Tibial nerve (tissue), 4 donors: Measurements from ENCODE around the gene SPDYE2B. TPM values are rescaled to one million over a fixed set of nuclear protein-coding genes. Genes with fewer than 3 reads are reported as not detected.
"Not testable (repeated sequence)": the region's sequence is repeated elsewhere in the genome, so short reads cannot be mapped to it uniquely, and the experiment has no call there.

Experiments
- DNase-seq, 2 donors: peaks; one replicate each; pipeline ENCODE4 v3.0.0-alpha.2; 2019; ENCODE audit warnings: low spot score in 2 of 2
- H3K27ac ChIP-seq, 4 donors: fragments of 200-600 bp; sonication (generic) in 3 of 4; one replicate each; pipeline ENCODE4 v1.5.1; 2017 to 2019; ENCODE audit warnings: mild to moderate bottlenecking in 1 of 4
- H3K27me3 ChIP-seq, 2 donors: fragments of 200-600 bp; sonication (generic) in 1 of 2; one replicate each; pipeline versions ENCODE4 v1.5.1 to v1.6.0; 2017 to 2019
- H3K36me3 ChIP-seq, 3 donors: fragments of 200-600 bp; sonication (generic); one replicate each; pipeline ENCODE4 v1.5.1; 2018 to 2019
- H3K4me1 ChIP-seq, 4 donors: fragments of 200-600 bp; sonication (generic) in 3 of 4; one replicate each; pipeline ENCODE4 v1.5.1; 2017 to 2019
- H3K4me3 ChIP-seq, 4 donors: fragments of 200-600 bp; sonication (generic) in 3 of 4; one replicate each; pipeline ENCODE4 v1.5.1; 2017 to 2019; ENCODE audit warnings: mild to moderate bottlenecking in 1 of 4, moderate library complexity in 1 of 4
- H3K9me3 ChIP-seq, 4 donors: fragments of 200-600 bp; sonication (generic) in 3 of 4; one replicate each; pipeline ENCODE4 v1.5.1; 2017 to 2019
- WGBS, 2 donors: methylation state at CpG; one replicate each; pipeline ENCODE4 v1.1.5; 2018; 5-methylcytosine and 5-hydroxymethylcytosine counted together
- total RNA-seq, 4 donors: library from RNA; depleted of rRNA; stranded (reverse); fragments of >200 nt; gene quantifications; one replicate each; pipeline ENCODE4 v1.1.0, GENCODE V29; 2016

The SPDYE2B gene, protein sequence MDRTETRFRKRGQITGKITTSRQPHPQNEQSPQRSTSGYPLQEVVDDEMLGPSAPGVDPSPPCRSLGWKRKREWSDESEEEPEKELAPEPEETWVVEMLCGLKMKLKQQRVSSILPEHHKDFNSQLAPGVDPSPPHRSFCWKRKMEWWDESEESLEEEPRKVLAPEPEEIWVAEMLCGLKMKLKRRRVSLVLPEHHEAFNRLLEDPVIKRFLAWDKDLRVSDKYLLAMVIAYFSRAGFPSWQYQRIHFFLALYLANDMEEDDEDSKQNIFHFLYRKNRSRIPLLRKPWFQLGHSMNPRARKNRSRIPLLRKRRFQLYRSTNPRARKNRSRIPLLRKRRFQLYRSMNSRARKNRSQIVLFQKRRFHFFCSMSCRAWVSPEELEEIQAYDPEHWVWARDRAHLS
- total RNA-seq = not detected

DNA sequence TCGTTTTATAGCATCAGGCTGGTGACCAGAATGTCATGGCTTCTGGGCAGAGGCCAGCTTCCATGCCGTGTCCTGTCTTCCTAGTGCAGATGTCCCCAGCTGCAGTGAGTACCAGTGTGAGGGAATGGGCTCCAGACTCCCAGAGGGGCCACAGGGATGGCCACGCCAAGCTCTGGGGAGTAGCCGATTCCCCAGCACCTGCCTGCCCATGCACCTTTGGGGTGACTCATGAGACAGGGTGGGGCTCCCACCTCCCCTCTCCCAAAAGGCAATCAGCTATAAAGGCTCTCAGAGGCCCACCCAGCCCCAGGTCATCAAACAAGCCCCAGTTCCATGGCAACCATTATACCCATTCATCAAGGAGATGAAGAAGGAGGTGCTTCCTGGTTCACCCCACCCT, at the start of gene SPDYE2B:
Gene SPDYE2B (plus strand): TSS at position 396 of the 400 bp plus-strand sequence. CDS start 2,030 bp downstream, outside the sequence.
- H3K36me3 ChIP-seq, H3K9me3 ChIP-seq, DNase-seq, H3K27ac ChIP-seq, H3K4me3 ChIP-seq, H3K27me3 ChIP-seq, H3K4me1 ChIP-seq: not testable (repeated sequence)
- WGBS, 2 donors = no CpG with 5 or more reads among the region's 4 CpGs

DNA sequence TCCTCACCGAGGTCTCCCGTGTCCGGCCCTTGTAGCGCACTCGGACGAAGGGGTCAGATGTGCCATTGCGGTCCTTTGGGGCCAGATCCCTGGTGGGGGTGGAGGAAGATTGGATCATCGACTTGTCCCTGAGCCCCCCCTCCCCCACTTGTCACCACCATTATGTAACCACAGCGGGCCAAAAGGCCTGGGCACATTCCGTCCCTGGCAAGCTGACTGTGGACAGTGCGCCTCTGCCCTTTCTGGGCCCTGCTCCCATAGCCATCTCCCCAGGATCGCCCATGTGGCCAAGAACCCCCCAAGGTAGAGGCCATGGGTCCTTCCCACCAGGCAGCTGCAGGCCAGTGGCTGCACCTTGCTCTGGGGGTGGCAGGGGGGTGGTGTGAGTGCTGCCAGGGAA, 47.8 kb upstream of the SPDYE2B start:
- no CpG with 5 or more reads among the region's 12 CpGs for WGBS, 2 donors
- not testable (repeated sequence) for DNase-seq, H3K4me3 ChIP-seq

DNA sequence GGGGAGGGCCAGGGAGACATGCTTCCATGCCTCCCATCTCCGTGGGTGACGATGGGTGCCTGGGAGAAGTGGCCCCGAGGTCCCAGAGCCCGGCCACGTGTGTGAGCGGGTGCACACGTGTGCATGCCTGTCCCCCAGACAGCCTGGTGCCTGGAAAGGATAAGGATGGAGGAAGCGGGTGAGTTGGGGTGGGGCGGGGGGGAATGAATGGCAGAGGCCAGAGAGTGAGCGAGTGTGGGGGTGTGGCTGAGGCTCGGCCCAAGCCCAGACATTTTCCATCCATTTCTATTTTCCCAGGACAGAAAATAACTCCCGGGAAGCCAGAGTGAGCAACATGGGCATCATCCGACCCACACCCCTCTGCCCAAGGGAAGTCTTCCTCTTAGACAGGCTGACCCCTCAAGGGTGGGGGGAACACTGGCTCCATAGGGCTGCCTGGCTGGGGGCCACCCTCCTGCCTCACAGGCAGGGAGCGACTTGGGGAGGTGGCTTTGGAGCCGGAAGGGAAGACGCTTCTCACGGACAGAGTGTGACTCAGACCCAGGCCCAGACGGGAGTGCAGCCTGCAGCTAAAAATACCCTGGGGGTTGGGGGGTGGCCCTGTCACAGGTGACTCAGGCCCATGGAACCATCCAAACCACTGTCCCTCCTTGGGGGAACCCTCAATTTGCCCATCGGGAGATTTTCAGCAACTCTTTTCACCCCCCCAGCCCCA, 45.5 kb upstream of the SPDYE2B start:
- DNase-seq, H3K27ac ChIP-seq, H3K27me3 ChIP-seq, H3K9me3 ChIP-seq, H3K4me3 ChIP-seq, H3K4me1 ChIP-seq, H3K36me3 ChIP-seq: not testable (repeated sequence)
- WGBS, 2 donors = no CpG with 5 or more reads among the region's 19 CpGs

More for the DNA sequence above, 47.8 kb upstream of the SPDYE2B start:
- H3K4me1 ChIP-seq, H3K9me3 ChIP-seq, H3K36me3 ChIP-seq, H3K27me3 ChIP-seq, H3K27ac ChIP-seq: not testable (repeated sequence)

DNA sequence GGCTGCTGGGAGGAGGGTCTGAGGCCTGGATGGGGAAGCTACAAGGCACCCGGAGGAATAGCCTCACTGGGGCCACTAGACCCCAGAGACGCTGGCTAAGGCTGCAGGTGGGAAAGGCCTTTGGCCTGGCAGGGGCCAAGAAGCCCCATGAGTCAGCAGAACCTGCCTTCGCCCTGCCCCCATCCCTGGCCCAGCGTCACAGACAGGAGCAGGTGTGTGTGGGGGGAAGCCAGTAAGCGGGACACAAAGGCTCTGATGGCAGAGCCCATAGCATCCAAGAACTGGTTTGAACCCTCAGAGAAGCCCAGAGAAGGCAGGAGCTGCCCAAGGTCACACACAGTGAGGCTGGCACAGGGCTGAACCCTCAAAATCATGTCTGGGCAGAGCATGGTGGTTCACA, 43.3 kb upstream of the SPDYE2B start:
- H3K36me3 ChIP-seq, H3K9me3 ChIP-seq, H3K27ac ChIP-seq, DNase-seq, H3K27me3 ChIP-seq, H3K4me1 ChIP-seq, H3K4me3 ChIP-seq: not testable (repeated sequence)
- WGBS, 2 donors = no CpG with 5 or more reads among the region's 5 CpGs

DNA sequence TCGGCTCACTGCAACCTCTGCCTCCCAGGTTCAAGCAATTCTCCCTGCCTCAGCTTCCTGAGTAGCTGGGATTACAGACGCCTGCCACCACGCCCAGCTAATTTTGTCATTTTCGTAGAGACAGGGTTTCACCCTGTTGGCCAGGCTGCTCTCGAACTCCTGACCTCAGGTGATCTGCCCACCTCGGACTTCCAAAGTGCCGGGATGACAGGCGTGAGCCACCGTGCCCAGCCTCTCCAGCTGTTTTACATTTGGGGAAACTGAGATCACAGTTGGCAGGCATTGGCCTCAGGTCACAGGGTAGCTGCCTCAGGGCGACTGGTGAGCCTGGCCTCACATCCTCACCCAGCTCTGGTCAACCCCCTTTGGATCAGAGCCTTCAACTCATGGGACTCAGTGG, 40.4 kb upstream of the SPDYE2B start:
- no CpG with 5 or more reads among the region's 10 CpGs for WGBS, 2 donors
- not testable (repeated sequence) for H3K27me3 ChIP-seq, DNase-seq, H3K36me3 ChIP-seq, H3K4me1 ChIP-seq, H3K4me3 ChIP-seq, H3K27ac ChIP-seq, H3K9me3 ChIP-seq

DNA sequence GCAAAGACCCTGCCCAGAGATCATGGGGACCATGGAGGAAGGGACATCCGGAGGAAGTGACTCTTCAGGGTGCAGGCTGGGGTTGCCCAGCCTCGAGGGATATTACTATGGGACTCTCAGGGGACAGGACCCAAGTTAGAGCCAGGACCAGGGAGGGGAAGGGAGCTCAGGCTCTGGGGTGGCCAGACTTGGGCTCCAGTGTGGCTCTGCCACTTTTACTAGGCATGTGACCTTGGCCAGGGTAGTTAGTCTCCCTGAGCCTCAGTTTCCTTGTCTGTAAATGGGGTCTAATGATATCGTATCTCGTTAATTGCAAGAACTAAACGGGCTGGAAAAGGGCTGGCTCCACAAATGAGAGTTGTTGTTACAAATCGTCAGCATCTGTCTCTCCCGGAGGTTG, 39.7 kb upstream of the SPDYE2B start:
- not testable (repeated sequence) for H3K27me3 ChIP-seq, DNase-seq, H3K4me1 ChIP-seq, H3K4me3 ChIP-seq, H3K27ac ChIP-seq, H3K9me3 ChIP-seq, H3K36me3 ChIP-seq
- 48% methylated on average over 3 of the region's 7 CpGs; no CpG with 5 or more reads in 1 of the 2 donors for WGBS, 2 donors

DNA sequence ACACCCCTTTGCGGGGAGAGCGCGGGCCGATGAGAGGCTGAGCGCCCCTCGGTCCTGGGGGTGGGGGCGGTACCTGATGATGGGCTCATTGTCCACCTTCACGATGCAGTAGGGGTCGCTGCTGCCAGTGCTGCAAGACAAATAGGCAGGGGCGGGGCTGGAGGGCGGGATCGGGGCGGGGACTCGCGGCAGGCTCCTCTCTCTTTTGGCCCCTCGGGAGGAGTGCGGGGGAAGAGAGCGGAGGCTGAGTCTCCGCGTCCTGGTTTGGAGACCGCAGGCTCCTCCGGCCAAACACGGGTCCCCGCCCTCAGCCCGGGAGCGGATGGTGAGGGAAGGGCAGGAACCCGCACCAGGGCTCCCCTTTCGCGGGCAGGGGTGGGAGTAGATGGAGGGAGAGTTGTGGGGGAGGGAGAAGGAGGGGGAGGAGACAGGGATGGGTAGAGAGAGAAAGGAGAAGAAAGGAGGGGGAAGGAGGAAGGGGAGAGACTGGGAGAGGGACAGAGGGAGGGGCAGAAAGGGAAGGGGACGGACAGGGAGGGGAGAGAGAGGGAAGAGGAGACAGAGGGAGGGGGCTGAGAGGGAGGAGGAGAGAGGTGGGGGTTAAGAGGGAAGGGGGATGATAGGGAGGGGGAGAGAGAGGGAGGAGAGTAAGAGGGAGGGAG, 39.0 kb upstream of the SPDYE2B start:
- not testable (repeated sequence) for DNase-seq, H3K27ac ChIP-seq, H3K27me3 ChIP-seq, H3K9me3 ChIP-seq, H3K4me3 ChIP-seq, H3K4me1 ChIP-seq, H3K36me3 ChIP-seq
- WGBS, 2 donors = no CpG with 5 or more reads among the region's 30 CpGs

DNA sequence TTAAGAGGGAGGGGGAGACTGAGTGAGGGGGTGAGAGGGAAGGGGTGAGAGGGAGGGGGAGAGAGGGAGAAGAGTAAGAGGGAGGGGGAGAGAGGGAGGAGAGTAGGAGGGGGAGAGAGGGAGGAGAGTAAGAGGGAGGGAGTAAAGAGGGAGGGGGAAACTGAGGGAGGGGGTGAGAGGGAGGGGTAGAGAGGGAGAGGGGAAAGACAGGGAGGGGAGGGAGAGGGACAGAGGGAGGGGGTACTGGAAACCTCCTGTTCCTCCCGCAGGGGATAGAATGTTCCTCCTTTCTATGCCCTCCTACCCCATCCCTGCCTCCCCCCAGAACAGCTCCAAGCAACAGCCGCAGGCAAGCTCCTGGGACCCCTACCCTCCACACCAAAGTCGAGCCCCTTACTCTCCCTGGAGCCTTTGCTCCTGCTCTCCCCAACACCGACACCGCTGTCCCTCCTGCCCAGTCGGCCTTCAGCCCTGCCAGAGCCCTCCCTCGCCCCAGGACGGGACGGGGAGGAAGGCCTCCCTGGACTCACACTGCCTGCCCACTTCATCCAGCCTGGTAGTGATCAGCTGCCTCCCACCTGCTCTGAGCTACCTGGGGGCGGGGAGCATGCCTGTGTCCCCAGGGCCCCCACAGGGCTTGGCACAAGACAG, 38.3 kb upstream of the SPDYE2B start:
- peak in 1 of 2 donors; percentile 5 for DNase-seq
- not testable (repeated sequence) for H3K4me3 ChIP-seq

DNA sequence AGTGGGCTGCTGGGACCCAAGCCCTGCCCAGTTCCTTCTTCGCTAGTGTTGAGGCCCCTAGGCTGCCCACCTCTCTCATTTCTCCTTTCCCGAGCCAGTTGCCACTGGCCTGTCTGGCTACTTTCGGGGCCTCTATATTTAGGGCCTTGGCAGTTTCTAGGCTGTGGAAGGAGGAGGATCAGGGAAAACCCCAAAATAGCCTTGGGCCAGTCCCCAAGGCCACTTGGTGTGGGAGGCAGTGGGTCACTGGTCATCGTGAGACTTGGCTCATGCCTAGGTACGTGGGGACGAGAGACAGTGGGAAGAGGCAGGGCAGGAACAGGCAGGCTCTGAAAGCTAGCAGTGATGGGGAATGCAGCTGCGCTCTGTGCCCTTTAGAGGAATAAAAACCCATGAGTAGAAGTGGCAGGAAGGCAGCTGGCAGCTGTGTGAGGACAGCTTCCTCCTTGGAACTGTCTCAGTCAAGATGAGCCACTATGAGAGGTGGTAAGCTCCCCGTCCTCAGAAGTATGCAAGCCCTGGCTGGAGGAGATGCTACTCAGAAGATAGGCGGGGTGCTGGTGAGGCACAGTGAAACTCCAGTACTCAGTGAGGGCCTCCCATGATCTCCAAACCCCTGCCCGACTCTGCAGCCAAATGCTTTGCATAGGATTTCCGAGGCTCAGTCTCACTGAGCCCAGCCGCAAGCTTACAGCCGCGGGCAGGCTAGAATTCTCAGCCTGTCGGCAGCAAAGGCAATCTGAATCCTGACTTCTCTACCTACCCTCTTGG, 36.4 kb upstream of the SPDYE2B start:
- not testable (repeated sequence) for H3K4me3 ChIP-seq, H3K9me3 ChIP-seq, H3K36me3 ChIP-seq, H3K27me3 ChIP-seq, H3K4me1 ChIP-seq
- peak overlapping the region in 2 of 4 donors; percentile 47 to 70 for H3K27ac ChIP-seq
- 44% methylated on average over 3 of the region's 15 CpGs; no CpG with 5 or more reads in 1 of the 2 donors for WGBS, 2 donors
- peak in 1 of 2 donors; percentile 4 for DNase-seq

More for the DNA sequence above, 38.3 kb upstream of the SPDYE2B start:
- not testable (repeated sequence) for H3K9me3 ChIP-seq, H3K27me3 ChIP-seq, H3K4me1 ChIP-seq, H3K36me3 ChIP-seq
- peak overlapping the region in 2 of 4 donors; percentile 56 to 66 for H3K27ac ChIP-seq
- 7% methylated on average over 7 of the region's 10 CpGs; no CpG with 5 or more reads in 1 of the 2 donors for WGBS, 2 donors

DNA sequence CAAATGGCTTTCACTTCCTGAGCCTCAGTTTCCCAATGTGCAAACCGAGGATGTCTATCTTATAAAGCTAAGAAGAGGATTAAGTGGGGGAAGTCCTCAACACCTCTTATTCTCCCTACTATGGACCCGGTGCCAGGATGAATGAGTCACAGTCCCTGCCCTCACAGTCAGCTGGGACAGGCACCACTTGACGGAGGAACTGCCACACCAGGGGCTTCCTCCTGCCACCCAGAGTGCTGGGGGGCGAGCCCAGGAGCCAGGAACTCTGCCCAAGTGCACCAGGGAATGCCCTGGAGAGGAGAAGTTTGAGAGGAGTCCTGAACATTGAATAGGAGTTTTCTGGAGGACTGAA, 35.8 kb upstream of the SPDYE2B start:
- no CpG with 5 or more reads among the region's 4 CpGs for WGBS, 2 donors
- H3K4me1 ChIP-seq, H3K27me3 ChIP-seq, H3K36me3 ChIP-seq, H3K4me3 ChIP-seq, H3K9me3 ChIP-seq, DNase-seq, H3K27ac ChIP-seq: not testable (repeated sequence)

DNA sequence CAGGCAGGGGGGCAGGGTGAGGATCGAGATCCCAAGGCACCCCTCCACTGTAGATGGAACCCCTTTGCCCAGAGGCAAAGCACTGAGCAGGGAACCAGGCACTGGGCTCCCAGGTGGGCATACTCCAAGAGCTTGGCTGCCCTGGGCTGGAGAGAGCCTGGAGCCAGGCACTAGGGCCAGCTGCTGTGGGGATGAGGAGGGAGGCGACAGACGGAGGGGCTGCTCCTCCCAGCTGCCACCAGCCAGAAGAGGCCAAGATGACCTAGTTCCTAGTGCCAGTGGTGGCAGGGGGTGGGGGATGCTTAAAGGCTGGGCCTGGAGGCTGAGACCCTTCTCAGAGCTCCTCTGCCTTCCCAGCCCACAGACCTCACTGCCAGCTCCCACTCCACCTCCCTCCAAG, 35.2 kb upstream of the SPDYE2B start:
- not testable (repeated sequence) for H3K4me3 ChIP-seq, H3K27ac ChIP-seq, H3K36me3 ChIP-seq, H3K27me3 ChIP-seq, H3K9me3 ChIP-seq, H3K4me1 ChIP-seq, DNase-seq
- no CpG with 5 or more reads among the region's 3 CpGs for WGBS, 2 donors

DNA sequence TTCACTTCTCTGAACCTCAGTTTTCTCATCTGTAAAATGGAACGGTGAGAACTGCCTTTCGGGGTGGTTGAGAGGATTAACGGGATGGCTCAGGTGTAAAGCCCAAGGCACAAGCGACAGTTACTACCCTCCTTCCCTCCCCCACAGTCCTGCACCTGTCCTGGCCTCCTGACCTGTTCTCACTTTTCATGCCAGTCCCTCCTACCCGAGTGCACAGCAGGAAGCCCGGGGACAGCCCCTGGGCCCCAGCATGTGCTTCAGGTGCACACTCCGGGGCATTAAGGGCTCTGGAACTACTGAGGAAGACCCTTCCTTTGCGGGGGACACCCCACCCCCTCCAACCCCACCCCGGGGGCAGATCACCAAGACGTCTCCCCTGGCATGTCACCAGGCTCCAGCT, 34.2 kb upstream of the SPDYE2B start:
- WGBS, 2 donors = no CpG with 5 or more reads among the region's 10 CpGs

More for the DNA sequence above, 34.2 kb upstream of the SPDYE2B start:
- not testable (repeated sequence) for H3K4me3 ChIP-seq, H3K9me3 ChIP-seq, H3K27ac ChIP-seq, H3K27me3 ChIP-seq, H3K4me1 ChIP-seq, H3K36me3 ChIP-seq, DNase-seq
